Subcutaneous abdominal adipose tissue (tissue), 5 donors: ENCODE data around the gene UBE2E2.

Experiments
- H3K27ac ChIP-seq: one replicate; pipeline ENCODE4 v1.7.0; 2013; ENCODE audit warnings: low read depth, mild to moderate bottlenecking, inconsistent platforms, low read length, moderate library complexity
- H3K27me3 ChIP-seq, 5 donors: one replicate each; pipeline ENCODE4 v1.7.0; 2013; ENCODE audit warnings: low read length in 5 of 5, inconsistent platforms in 1 of 5; ENCODE audit not compliant: control insufficient read depth in 5 of 5, insufficient read depth in 4 of 5
- H3K36me3 ChIP-seq, 5 donors: one replicate each; pipeline ENCODE4 v1.7.0; 2013; ENCODE audit warnings: low read length in 5 of 5; ENCODE audit not compliant: control insufficient read depth in 5 of 5, insufficient read depth in 5 of 5
- H3K4me1 ChIP-seq, 5 donors: one replicate each; pipeline ENCODE4 v1.7.0; 2013; ENCODE audit warnings: low read length in 5 of 5, mild to moderate bottlenecking in 3 of 5, moderate library complexity in 1 of 5; ENCODE audit not compliant: control insufficient read depth in 5 of 5, insufficient read depth in 5 of 5
- H3K4me3 ChIP-seq, 5 donors: one replicate each; pipeline ENCODE4 v1.7.0; 2013; ENCODE audit warnings: low read length in 5 of 5, low read depth in 1 of 5
- H3K9ac ChIP-seq, 5 donors: one replicate each; pipeline ENCODE4 v1.7.0; 2013; ENCODE audit warnings: low read length in 5 of 5, mild to moderate bottlenecking in 4 of 5, moderate library complexity in 3 of 5
- H3K9me3 ChIP-seq, 5 donors: one replicate each; pipeline ENCODE4 v1.7.0; 2013; ENCODE audit warnings: low read length in 5 of 5; ENCODE audit not compliant: control insufficient read depth in 5 of 5
- donor health status: healthy.
- donor health status: healthy.
- donor health status: healthy.
- donor health status: healthy.
- donor health status: healthy.

The UBE2E2 gene

GRCh38 chr3:23288715-23289114, 85.6 kb downstream of the UBE2E2 start:
- Histone ChIP-seq H3K9ac (no peak overlapping the region), H3K27me3 (no peaks in the 10 kb centered on the region), H3K9me3 (peaks cover 0 to 13% (median 6%) of the 10 kb centered on the region in 5 donors)

GRCh38 chr3:23292432-23292831, 89.3 kb downstream of the UBE2E2 start:
- no peaks in the 10 kb centered on the region for H3K36me3 ChIP-seq
- H3K9me3 ChIP-seq, result peaks cover 0 to 2% (median 0%) of the 10 kb centered on the region in 5 donors
- H3K4me1 ChIP-seq, result peaks cover 0 to 5% (median 0%) of the 10 kb centered on the region in 5 donors
- no peaks in the 10 kb centered on the region for H3K27me3 ChIP-seq
- H3K9ac ChIP-seq, result no peak overlapping the region
- H3K4me3 ChIP-seq, result no peak overlapping the region
- H3K27ac ChIP-seq, result no peak overlapping the region

More at GRCh38 chr3:23288715-23289114, 85.6 kb downstream of the UBE2E2 start:
- no peak overlapping the region for H3K27ac ChIP-seq
- no peaks in the 10 kb centered on the region for H3K36me3 ChIP-seq
- no peak overlapping the region for H3K4me3 ChIP-seq
- peaks cover 0 to 2% (median 0%) of the 10 kb centered on the region in 5 donors for H3K4me1 ChIP-seq

GRCh38 chr3:23294770-23295387, 91.8 kb downstream of the UBE2E2 start:
- H3K4me3 ChIP-seq, result no peak overlapping the region
- peaks cover 0 to 5% (median 0%) of the 10 kb centered on the region in 5 donors for H3K4me1 ChIP-seq
- no peaks in the 10 kb centered on the region for H3K36me3 ChIP-seq
- no peak overlapping the region for H3K27ac ChIP-seq
- no peaks in the 10 kb centered on the region for H3K27me3 ChIP-seq
- H3K9me3 ChIP-seq, result no peaks in the 10 kb centered on the region
- H3K9ac ChIP-seq, result no peak overlapping the region

GRCh38 chr3:23301819-23302218, 98.7 kb downstream of the UBE2E2 start:
- no peak overlapping the region for H3K4me3 ChIP-seq
- H3K9me3 ChIP-seq, result no peaks in the 10 kb centered on the region
- no peaks in the 10 kb centered on the region for H3K36me3 ChIP-seq
- no peak overlapping the region for H3K9ac ChIP-seq
- H3K27me3 ChIP-seq, result no peaks in the 10 kb centered on the region
- H3K27ac ChIP-seq, result no peak overlapping the region
- peaks cover 0 to 25% (median 8%) of the 10 kb centered on the region in 5 donors for H3K4me1 ChIP-seq

GRCh38 chr3:23302271-23302670, 99.1 kb downstream of the UBE2E2 start:
- Histone ChIP-seq H3K27ac (no peak overlapping the region), H3K9ac (no peak overlapping the region), H3K36me3 (no peaks in the 10 kb centered on the region), H3K9me3 (no peaks in the 10 kb centered on the region), H3K4me1 (peaks cover 0 to 25% (median 8%) of the 10 kb centered on the region in 5 donors), H3K4me3 (no peak overlapping the region), H3K27me3 (no peaks in the 10 kb centered on the region)

- H3K4me3 ChIP-seq, result no peak overlapping the region
- no peak overlapping the region for H3K27ac ChIP-seq
- H3K9ac ChIP-seq, result no peak overlapping the region
- H3K36me3 ChIP-seq, result no peaks in the 10 kb centered on the region
- peaks cover 0 to 25% (median 8%) of the 10 kb centered on the region in 5 donors for H3K4me1 ChIP-seq
- no peaks in the 10 kb centered on the region for H3K27me3 ChIP-seq
- no peaks in the 10 kb centered on the region for H3K9me3 ChIP-seq
Observed at GRCh38 chr3:23303601-23304217, 100.6 kb downstream of the UBE2E2 start.

GRCh38 chr3:23304424-23304823, 101.3 kb downstream of the UBE2E2 start:
- H3K27ac ChIP-seq, result no peak overlapping the region
- no peak overlapping the region for H3K4me3 ChIP-seq
- peaks cover 0 to 25% (median 8%) of the 10 kb centered on the region in 5 donors for H3K4me1 ChIP-seq

GRCh38 chr3:23308986-23309625, 106.0 kb downstream of the UBE2E2 start:
- no peak overlapping the region for H3K4me3 ChIP-seq
- peaks cover 0 to 8% (median 5%) of the 10 kb centered on the region in 5 donors for H3K4me1 ChIP-seq
- H3K9me3 ChIP-seq, result no peaks in the 10 kb centered on the region
- no peak overlapping the region for H3K9ac ChIP-seq
- H3K27me3 ChIP-seq, result no peaks in the 10 kb centered on the region
- no peaks in the 10 kb centered on the region for H3K36me3 ChIP-seq
- H3K27ac ChIP-seq, result no peak overlapping the region

More at GRCh38 chr3:23304424-23304823, 101.3 kb downstream of the UBE2E2 start:
- Histone ChIP-seq H3K9ac (no peak overlapping the region), H3K36me3 (no peaks in the 10 kb centered on the region), H3K27me3 (no peaks in the 10 kb centered on the region), H3K9me3 (no peaks in the 10 kb centered on the region)

- H3K9ac ChIP-seq, result no peak overlapping the region
- H3K27ac ChIP-seq, result no peak overlapping the region
- H3K27me3 ChIP-seq, result no peaks in the 10 kb centered on the region
Observed at GRCh38 chr3:23312866-23313265, 109.7 kb downstream of the UBE2E2 start.

More at GRCh38 chr3:23312866-23313265, 109.7 kb downstream of the UBE2E2 start:
- Histone ChIP-seq H3K9me3 (peaks cover 0 to 6% (median 0%) of the 10 kb centered on the region in 5 donors), H3K4me1 (peaks cover 0 to 29% (median 21%) of the 10 kb centered on the region in 5 donors), H3K4me3 (no peak overlapping the region), H3K36me3 (no peaks in the 10 kb centered on the region)
